22Rv1 (cell line): ENCODE measurements around the gene DOC2B.

ENCODE experiments used
- CTCF ChIP-seq: fragments of 450-650 bp; IDR thresholded peaks from 2 replicates; pipeline ENCODE4 v1.5.1; 2017; ENCODE audit warnings: mild to moderate bottlenecking
- ZFX ChIP-seq: fragments of 450-650 bp; IDR thresholded peaks from 2 replicates; pipeline ENCODE4 v1.6.1; 2017; ENCODE audit warnings: antibody characterized with exemption, borderline replicate concordance

- no peak for TF ChIP-seq CTCF
- TF ChIP-seq ZFX: no peak
These were observed 751 bp upstream of the DOC2B start for GRCh38 chr17:182050-182751.
